ENCODE results near the gene ZNF619. TPM values are rescaled to one million over a fixed set of nuclear protein-coding genes. Genes with fewer than 3 reads are reported as not detected.
A peak's percentile ranks its signal among the peaks of the same experiment; 100 is the strongest.

ZNF619 gene
- total and polyA plus RNA-seq, 2 of the 4 experiments (the other 2 are of a cell fraction), result 2.0 to 4.8 TPM

- TF ChIP-seq MAFK (IDR thresholded peaks at IDR 0.05; ENCODE audit: low read depth, low read length) (peak; percentile 53; the same call in 1 of the 2 replicates), RFX5 (IDR thresholded peaks at IDR 0.05; ENCODE audit: low read depth, low read length) (no peak), RAD21 (IDR thresholded peaks at IDR 0.05; ENCODE audit: low read length) (no peak)
- Histone ChIP-seq H3K56ac (ENCODE audit: extremely low read depth, insufficient read depth, low read length) (no peak overlapping the region), H3K23ac (ENCODE audit: low read depth, low read length) (no peak overlapping the region), H3K4me2 (ENCODE audit: low read depth, low read length) (no peak overlapping the region), H2BK120ac (ENCODE audit: low read depth, low read length) (no peak overlapping the region), H2BK15ac (ENCODE audit: low read depth, low read length) (no peak overlapping the region), H3K14ac (replicated peaks; ENCODE audit: low read depth, low read length) (no peak overlapping the region), H2BK5ac (ENCODE audit: low read depth, low read length, poor library complexity, severe bottlenecking) (no peak overlapping the region), H3K18ac (ENCODE audit: low read depth, low read length) (no peak overlapping the region), H2AK5ac (ENCODE audit: low read depth, low read length) (no peak overlapping the region), H3K4me1 (ENCODE audit: control insufficient read depth, insufficient read depth, low read length) (no peaks in the 10 kb centered on the region), H3K36me3 (ENCODE audit: control insufficient read depth, insufficient read depth, low read length) (peaks cover 59% of the 10 kb centered on the region), H3K9me1 (ENCODE audit: insufficient read depth, low read length) (no peaks in the 10 kb centered on the region), H2AFZ (replicated peaks; ENCODE audit: low read length, poor library complexity) (no peak overlapping the region), H3K27ac (ENCODE audit: insufficient read depth, low read length) (no peak overlapping the region), H4K20me1 (ENCODE audit: insufficient read depth, low read length) (no peaks in the 10 kb centered on the region), H3K4me3 (ENCODE audit: insufficient read depth, low read depth, low read length) (no peak overlapping the region), H2AK9ac (replicated peaks; ENCODE audit: low read depth, low read length, poor library complexity) (no peak overlapping the region), H4K8ac (ENCODE audit: low read depth in 2 of 2, low read length in 2 of 2) (no peak overlapping the region), H4K91ac (ENCODE audit: insufficient read depth, low read depth, low read length) (no peak overlapping the region), H4K5ac (ENCODE audit: low read depth, low read length) (no peak overlapping the region), H3K79me1 (ENCODE audit: low read depth in 1 of 2, low read length in 2 of 2) (peaks cover 4 to 8% of the 10 kb centered on the region in 2 experiments; a peak in 2 of 4 replicates), H3K27me3 (ENCODE audit: control insufficient read depth, insufficient read depth, low read length) (no peaks in the 10 kb centered on the region), H3K9ac (ENCODE audit: low read depth, low read length) (no peak overlapping the region), H3K4ac (ENCODE audit: low read depth, low read length) (no peak overlapping the region), H3K9me3 (ENCODE audit: control insufficient read depth, insufficient read depth, low read length) (peaks cover 27% of the 10 kb centered on the region), H2BK20ac (ENCODE audit: low read depth, low read length) (no peak overlapping the region)
- ATAC-seq (ENCODE audit: low read depth) (no peak), DNase-seq (no peak)
- in situ Hi-C loops (cut with MboI; ENCODE audit: low sequenced_read_pairs) (no loop called here), intact Hi-C loops (cut with micrococcal nuclease) (no loop called here), dilution Hi-C loops (cut with HindIII; ENCODE audit: low sequenced_read_pairs, unreplicated experiment) (no loop called here)
- no TSS peak for BruUV-seq (replicated peaks)
- ChIA-PET POLR2A (ENCODE audit: unreplicated experiment) (interaction anchor here (0.6 kb wide), 1 partner anchor 21 kb away, joined by 8 read pairs; no protein-coding TSS in a partner anchor), CTCF (interaction anchor here (0.7 to 1.4 kb wide), 2 partner anchors 86 to 208 kb away, joined by 3 to 4 read pairs; no protein-coding TSS in a partner anchor)
Observed at GRCh38 chr3:40534283-40534682, 57.4 kb downstream of the ZNF619 start.

Small RNA genes within 50 kb of the gene (microRNA-seq; reads per million reads assigned to microRNA genes)
- gene RNU5B-2P (ENCODE audit: insufficient read depth, insufficient read length), result not detected

Small RNA genes within 50 kb of the gene (small RNA-seq; reads per million reads assigned to genes)
- 0 to 5.4 (median 0) reads per million in 5 experiments for gene RNU5B-2P

Other genes starting within 250 kb of the ZNF619 start
- gene EIF1B, start 167.4 kb upstream of the ZNF619 start, total RNA-seq (2012; rRNA removed), result 11.3 and 14.2 TPM in 2 replicates
- 20.9 and 25.9 TPM in 2 replicates for gene EIF1B, start 167.4 kb upstream of the ZNF619 start, polyA plus RNA-seq (2012; rRNA removed)
- gene ENTPD3, start 89.9 kb upstream of the ZNF619 start, total RNA-seq (2012; rRNA removed), result not detected in 2 replicates
- gene ENTPD3, start 89.9 kb upstream of the ZNF619 start, polyA plus RNA-seq (2012; rRNA removed), result not detected in 2 replicates
- 142 and 185 TPM in 2 replicates for gene RPL14, start 19.8 kb upstream of the ZNF619 start, total RNA-seq (2012; rRNA removed)
- gene RPL14, start 19.8 kb upstream of the ZNF619 start, polyA plus RNA-seq (2012; rRNA removed), result 461 and 492 TPM in 2 replicates
- 0.72 and 0.83 TPM in 2 replicates for gene ZNF620, start 28.9 kb downstream of the ZNF619 start, total RNA-seq (2012; rRNA removed)
- gene ZNF620, start 28.9 kb downstream of the ZNF619 start, polyA plus RNA-seq (2012; rRNA removed), result 0.22 and 0.48 TPM in 2 replicates
- 7.3 and 9.4 TPM in 2 replicates for gene ZNF621, start 47.8 kb downstream of the ZNF619 start, total RNA-seq (2012; rRNA removed)
- 6.8 and 8.3 TPM in 2 replicates for gene ZNF621, start 47.8 kb downstream of the ZNF619 start, polyA plus RNA-seq (2012; rRNA removed)